GM18498 (cell line): ENCODE results near the gene COMMD10.

ENCODE experiments used
- ATAC-seq: cut with Tn5 transposase; IDR thresholded peaks from one replicate; pipeline ENCODE4 v1.9.1; 2021; ENCODE audit warnings: mild to moderate bottlenecking, moderate library complexity; ENCODE audit not compliant: unreplicated experiment

COMMD10 gene

DNA sequence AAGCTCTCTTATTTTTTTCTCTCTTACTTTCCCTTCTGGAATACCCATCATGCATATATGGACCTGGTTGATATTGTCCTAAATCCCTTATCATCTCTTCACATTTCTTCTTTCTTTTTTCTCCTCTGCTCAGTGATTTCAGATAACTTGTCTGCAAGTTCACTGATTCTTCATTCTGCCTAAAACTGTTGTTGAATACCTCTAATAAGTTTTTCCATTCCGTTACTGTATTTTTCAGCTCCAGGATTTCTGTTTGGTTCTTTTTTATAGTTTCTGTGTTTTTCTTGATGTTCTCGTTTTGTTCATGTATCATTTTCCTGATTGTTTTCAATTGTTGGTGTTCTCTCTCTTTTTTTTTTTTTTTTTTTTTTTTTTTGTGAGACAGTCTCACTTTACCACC, 203.7 kb downstream of the COMMD10 start:
- no peak for ATAC-seq

GRCh38 chr5:116289276-116289675, 204.5 kb downstream of the COMMD10 start:
- no peak for ATAC-seq

- no peak for ATAC-seq
These were observed 206.4 kb downstream of the COMMD10 start for GRCh38 chr5:116291271-116291670.

DNA sequence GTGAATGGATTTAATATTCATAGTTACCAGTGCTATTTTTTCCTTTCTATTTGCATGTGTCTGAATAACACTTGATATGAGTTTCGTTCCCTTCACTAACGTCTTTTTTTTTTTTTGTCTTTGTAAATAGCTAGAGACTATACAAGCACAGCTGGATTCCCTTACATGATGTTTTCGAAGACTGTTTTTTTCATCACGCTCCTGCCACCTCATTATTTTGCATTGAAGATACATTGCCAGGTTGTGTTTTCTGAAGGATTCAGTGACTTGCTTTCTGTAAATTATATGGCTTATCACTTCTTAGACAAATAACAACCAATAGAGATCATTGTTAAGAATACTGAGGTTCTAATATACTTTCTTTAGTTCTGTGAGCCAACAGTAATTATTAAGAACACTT, 207.5 kb downstream of the COMMD10 start:
- ATAC-seq: no peak

DNA sequence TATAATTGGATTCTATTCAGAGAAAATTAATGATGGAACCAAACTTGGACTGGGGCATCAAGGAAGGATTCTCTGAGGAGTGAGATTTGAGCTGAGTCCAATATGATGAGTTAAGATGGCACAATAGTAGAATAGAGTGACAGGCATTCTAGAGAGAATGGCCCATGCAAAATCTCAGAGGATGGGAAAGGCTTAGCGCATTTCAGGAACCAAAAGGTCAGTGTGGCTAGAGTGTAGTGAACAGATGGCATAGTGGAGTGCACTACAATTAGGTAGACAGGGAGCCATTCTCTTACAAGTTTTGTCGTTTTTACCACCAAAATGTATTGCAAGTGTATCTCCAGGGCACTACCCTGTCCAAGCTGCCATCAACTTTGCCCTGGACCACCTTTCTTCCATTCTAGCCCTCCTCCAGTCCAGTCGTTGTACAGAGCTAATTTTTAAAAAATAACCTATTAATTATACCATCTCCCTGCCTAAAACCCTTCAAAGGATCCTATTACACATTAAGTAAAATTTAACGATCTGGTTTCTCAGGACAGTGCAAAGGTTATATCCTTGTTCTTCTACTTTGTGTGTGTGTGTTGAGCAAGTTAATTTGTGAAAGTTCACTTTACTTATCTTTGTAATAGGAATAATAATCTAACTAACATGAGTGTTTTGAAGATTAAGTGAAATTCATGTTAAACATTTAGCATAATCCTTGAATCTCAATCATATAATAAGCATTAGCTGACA, 211.7 kb downstream of the COMMD10 start:
- ATAC-seq: no peak

DNA sequence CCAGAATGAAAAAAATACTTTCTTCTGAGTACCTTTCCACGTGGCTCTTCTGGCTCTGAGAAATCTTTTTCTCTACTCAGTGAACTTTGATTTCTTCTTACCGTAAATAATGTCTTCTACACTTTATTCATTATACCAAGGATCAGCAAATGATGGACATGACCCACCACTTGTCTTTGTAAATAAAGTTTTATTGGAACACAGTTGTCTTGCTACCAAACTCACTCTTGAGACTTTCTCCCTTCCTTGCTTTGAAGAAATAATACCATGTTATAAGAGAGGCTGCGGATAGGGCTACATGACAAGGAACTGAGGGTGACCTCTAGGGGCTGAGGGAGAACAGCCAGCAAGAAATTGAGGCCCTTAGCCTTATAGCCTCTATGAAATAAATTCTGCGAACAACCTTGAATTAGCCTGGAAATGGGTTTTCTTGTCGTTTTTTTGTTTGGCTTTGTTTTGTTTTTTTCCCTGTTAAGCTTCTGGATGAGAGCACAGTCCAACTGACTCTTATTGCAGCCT, 212.5 kb downstream of the COMMD10 start:
- no peak for ATAC-seq

DNA sequence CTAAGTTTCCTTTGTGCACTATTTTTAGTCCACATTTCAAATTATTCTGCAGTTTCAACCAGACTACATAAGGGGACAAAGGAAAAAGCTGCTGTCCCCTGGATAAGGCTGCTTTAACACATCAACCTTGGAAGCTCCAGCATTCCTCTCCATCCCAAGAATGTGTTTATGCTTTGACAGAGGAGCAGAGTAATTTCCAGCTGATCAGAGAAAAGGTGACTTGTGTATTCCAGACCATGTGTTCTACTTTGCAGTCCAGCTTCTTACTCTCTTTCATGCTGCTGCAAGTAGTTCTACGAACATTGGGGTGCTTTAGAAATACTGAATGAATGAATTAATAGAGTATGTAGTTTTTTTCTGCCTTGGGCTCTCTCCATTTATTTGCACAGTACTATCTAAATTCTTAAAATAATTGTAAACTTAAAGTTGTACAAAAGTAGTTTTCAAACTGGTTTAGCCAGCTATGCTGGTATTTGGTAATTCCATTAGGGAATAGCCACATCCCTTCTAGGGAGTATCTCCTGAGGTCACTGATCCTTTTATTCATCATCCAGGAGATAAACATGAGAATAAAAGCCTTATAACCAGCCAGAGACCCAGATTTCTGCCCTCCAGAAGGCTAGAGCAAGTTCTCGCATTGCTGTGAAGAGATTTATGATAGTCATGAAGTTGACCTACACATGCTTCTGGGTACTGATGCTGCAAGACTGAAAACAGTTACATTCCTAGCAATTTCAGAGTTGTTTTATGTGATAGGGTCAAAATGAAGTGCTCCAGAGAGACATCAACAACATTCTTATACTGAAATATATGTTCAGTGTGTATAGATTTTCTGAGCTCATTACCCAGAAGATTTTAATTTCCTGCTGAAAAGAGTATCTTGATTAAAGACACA, 215.2 kb downstream of the COMMD10 start:
- no peak for ATAC-seq

- ATAC-seq: no peak
These were observed 216.3 kb downstream of the COMMD10 start for GRCh38 chr5:116301110-116301509.

GRCh38 chr5:116303340-116303739, 218.5 kb downstream of the COMMD10 start:
- no peak for ATAC-seq

DNA sequence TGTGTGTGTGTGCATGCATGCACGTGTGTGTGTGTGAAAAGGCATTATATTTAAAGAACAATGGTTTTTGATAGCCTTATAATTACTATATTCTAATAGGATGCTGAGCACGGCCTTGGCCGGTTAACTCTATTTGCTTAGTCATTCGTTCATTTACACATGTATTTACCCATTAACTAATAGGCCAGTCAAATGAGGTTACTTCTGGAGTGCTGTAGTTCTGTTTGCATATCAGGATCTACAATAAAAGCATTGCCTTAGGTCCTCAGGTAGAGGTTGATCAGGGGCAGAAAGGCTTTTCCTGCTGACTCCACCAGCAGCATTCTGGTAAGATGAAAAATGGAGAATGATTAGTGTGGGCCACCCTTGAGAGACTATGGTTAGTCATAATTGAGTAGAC, 219.0 kb downstream of the COMMD10 start:
- ATAC-seq: no peak

DNA sequence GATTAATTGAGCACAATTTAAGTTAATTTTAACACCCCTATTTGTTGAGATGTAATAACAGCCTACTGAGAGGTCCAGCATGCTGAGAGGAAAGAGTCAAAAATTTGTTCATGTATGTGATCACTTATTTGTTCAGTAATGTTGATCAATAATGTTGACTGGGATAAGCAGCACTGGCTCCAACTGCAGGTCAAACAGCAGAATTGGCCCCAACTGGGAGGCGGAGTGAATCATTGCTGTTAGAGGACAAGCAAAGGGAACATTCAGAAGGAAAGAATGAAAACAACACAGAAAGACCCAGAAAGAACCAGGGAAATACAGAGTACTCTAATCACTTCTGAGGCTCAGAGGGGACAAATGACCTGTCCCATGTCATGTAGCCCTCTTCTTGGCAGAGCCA, 221.1 kb downstream of the COMMD10 start:
- no peak for ATAC-seq

- no peak for ATAC-seq
These were observed 222.0 kb downstream of the COMMD10 start for GRCh38 chr5:116306846-116307245.

GRCh38 chr5:116308391-116308790, 223.6 kb downstream of the COMMD10 start:
- ATAC-seq: no peak

DNA sequence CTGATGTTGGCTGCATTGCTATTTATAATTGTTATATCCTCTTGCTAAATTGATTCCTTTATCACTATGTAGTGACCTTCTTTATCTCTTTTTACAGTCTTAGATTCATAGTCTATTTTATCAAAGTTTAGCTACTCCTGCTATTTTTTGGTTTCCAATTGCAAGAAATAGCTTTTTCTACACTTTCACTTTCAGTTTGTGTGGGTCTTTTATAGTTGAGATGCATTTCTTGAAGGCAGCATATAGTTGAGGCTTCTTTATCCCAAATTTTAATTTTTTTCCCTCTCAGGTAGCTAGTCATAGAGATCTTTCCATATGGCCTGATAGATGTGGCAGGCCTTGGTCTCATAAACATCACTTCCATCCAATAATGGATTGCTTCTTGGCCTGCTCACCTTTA, 228.5 kb downstream of the COMMD10 start:
- ATAC-seq: no peak

DNA sequence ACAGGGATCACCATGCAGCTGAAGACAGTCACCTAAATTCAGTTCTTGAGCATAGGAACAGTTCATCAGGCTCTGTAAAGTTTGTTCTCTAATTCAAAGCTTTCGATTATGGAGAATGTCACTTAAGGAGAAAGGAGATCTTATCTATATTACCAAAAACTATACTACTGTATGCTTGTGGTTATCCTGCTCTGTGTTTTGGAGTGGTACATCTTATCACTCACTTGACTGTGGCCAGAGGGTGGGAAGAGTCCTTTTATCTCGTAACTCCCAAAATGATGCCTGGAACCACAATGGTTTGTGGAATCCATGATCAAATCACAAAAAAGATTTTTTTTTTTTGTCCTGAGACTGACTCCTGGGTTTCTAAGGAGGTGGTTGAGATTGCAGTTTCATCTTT, 230.7 kb downstream of the COMMD10 start:
- no peak for ATAC-seq

GRCh38 chr5:116318091-116318854, 233.4 kb downstream of the COMMD10 start:
- ATAC-seq: no peak

GRCh38 chr5:116320486-116320885, 235.7 kb downstream of the COMMD10 start:
- ATAC-seq: no peak

- no peak for ATAC-seq
These were observed 244.7 kb downstream of the COMMD10 start for GRCh38 chr5:116329503-116329902.

- peak; percentile 91 for ATAC-seq
These were observed 256.0 kb downstream of the COMMD10 start for GRCh38 chr5:116340799-116341198.
